Measurements from ENCODE around the gene USP25.

Gene USP25

GRCh38 chr21:15857740-15858139 lies 128.0 kb downstream of the USP25 start:
- no peaks in the 10 kb centered on the region for H3K79me2 ChIP-seq (ENCODE audit: insufficient read depth, low read depth)
- no peaks in the 10 kb centered on the region for H3K36me3 ChIP-seq (ENCODE audit: insufficient read depth)
- H3K4me2 ChIP-seq = no peak overlapping the region
- no peaks in the 10 kb centered on the region for H4K20me1 ChIP-seq (ENCODE audit: insufficient read depth)
- no peak overlapping the region for H2AFZ ChIP-seq (ENCODE audit: low read depth)
- H3K27ac ChIP-seq = no peak overlapping the region
- H3K4me3 ChIP-seq (IDR thresholded peaks at IDR 0.05; ENCODE audit: insufficient read depth, low read depth, low read length) = no peak overlapping the region
- no peaks in the 10 kb centered on the region for H3K4me1 ChIP-seq (ENCODE audit: low read depth, poor library complexity, severe bottlenecking)
- H3K9ac ChIP-seq = no peak overlapping the region
- TF ChIP-seq, protein P1, sequence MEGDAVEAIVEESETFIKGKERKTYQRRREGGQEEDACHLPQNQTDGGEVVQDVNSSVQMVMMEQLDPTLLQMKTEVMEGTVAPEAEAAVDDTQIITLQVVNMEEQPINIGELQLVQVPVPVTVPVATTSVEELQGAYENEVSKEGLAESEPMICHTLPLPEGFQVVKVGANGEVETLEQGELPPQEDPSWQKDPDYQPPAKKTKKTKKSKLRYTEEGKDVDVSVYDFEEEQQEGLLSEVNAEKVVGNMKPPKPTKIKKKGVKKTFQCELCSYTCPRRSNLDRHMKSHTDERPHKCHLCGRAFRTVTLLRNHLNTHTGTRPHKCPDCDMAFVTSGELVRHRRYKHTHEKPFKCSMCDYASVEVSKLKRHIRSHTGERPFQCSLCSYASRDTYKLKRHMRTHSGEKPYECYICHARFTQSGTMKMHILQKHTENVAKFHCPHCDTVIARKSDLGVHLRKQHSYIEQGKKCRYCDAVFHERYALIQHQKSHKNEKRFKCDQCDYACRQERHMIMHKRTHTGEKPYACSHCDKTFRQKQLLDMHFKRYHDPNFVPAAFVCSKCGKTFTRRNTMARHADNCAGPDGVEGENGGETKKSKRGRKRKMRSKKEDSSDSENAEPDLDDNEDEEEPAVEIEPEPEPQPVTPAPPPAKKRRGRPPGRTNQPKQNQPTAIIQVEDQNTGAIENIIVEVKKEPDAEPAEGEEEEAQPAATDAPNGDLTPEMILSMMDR (conservative IDR thresholded peaks at IDR 0.05; ENCODE audit: low read depth, low read length) = no peak
- no peaks in the 10 kb centered on the region for H3K27me3 ChIP-seq (ENCODE audit: insufficient read depth, low read depth)

GRCh38 chr21:15860541-15860940 lies 130.8 kb downstream of the USP25 start:
- Histone ChIP-seq H3K4me3 (IDR thresholded peaks at IDR 0.05; ENCODE audit: insufficient read depth, low read depth, low read length) (no peak overlapping the region), H3K27me3 (ENCODE audit: insufficient read depth, low read depth) (no peaks in the 10 kb centered on the region), H3K36me3 (ENCODE audit: insufficient read depth) (no peaks in the 10 kb centered on the region), H2AFZ (ENCODE audit: low read depth) (no peak overlapping the region), H3K9ac (no peak overlapping the region), H3K27ac (no peak overlapping the region), H3K4me1 (ENCODE audit: low read depth, poor library complexity, severe bottlenecking) (no peaks in the 10 kb centered on the region), H4K20me1 (ENCODE audit: insufficient read depth) (no peaks in the 10 kb centered on the region), H3K79me2 (ENCODE audit: insufficient read depth, low read depth) (no peaks in the 10 kb centered on the region), H3K4me2 (no peak overlapping the region)
- TF ChIP-seq, protein P1 (conservative IDR thresholded peaks at IDR 0.05; ENCODE audit: low read depth, low read length) = no peak

DNA sequence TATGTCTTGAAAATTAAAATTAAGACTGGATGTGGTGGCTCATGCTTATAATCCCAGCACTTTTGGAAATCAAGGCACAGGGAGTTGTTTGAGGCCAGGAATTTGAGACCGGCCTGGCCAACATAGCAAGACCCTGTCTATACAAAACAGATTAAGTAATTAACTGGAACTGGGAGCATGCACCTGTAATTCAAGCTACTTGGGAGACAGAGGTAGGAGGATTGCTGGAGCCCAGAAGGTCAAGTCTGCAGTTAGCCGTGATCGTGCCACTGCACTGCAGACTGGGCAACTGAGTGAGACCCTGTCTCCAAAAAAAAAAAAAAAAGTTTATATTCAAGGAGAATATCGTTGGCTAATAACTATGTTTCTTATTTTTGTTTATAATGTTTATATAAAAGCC lies 139.2 kb downstream of the USP25 start:
- H2AFZ ChIP-seq (ENCODE audit: low read depth) = no peak overlapping the region
- no peak overlapping the region for H3K4me3 ChIP-seq (IDR thresholded peaks at IDR 0.05; ENCODE audit: insufficient read depth, low read depth, low read length)
- H3K79me2 ChIP-seq (ENCODE audit: insufficient read depth, low read depth) = no peaks in the 10 kb centered on the region
- TF ChIP-seq, protein P1 (conservative IDR thresholded peaks at IDR 0.05; ENCODE audit: low read depth, low read length) = no peak
- no peak overlapping the region for H3K9ac ChIP-seq
- H4K20me1 ChIP-seq (ENCODE audit: insufficient read depth) = no peaks in the 10 kb centered on the region
- peaks cover 7% of the 10 kb centered on the region for H3K4me1 ChIP-seq (ENCODE audit: low read depth, poor library complexity, severe bottlenecking)
- H3K36me3 ChIP-seq (ENCODE audit: insufficient read depth) = no peaks in the 10 kb centered on the region; the same call in 1 of the 2 replicates
- no peak overlapping the region for H3K4me2 ChIP-seq
- no peak overlapping the region for H3K27ac ChIP-seq
- no peaks in the 10 kb centered on the region for H3K27me3 ChIP-seq (ENCODE audit: insufficient read depth, low read depth)

- Histone ChIP-seq H3K4me3 (IDR thresholded peaks at IDR 0.05; ENCODE audit: insufficient read depth, low read depth, low read length) (no peak overlapping the region), H3K27me3 (ENCODE audit: insufficient read depth, low read depth) (no peaks in the 10 kb centered on the region), H3K4me2 (no peak overlapping the region), H3K4me1 (ENCODE audit: low read depth, poor library complexity, severe bottlenecking) (peaks cover 7% of the 10 kb centered on the region), H3K79me2 (ENCODE audit: insufficient read depth, low read depth) (no peaks in the 10 kb centered on the region), H3K9ac (no peak overlapping the region), H4K20me1 (ENCODE audit: insufficient read depth) (no peaks in the 10 kb centered on the region), H3K36me3 (ENCODE audit: insufficient read depth) (peaks cover 3% of the 10 kb centered on the region; the same call in 1 of the 2 replicates), H2AFZ (ENCODE audit: low read depth) (no peak overlapping the region), H3K27ac (no peak overlapping the region)
- TF ChIP-seq, protein P1 (conservative IDR thresholded peaks at IDR 0.05; ENCODE audit: low read depth, low read length) = no peak
Observed at GRCh38 chr21:15870819-15871218, 141.0 kb downstream of the USP25 start.
